ENCODE measurements around the gene KCNS3.
A peak's percentile ranks its signal among the peaks of the same experiment; 100 is the strongest.

The KCNS3 gene

GRCh38 chr2:17845806-17846205, 32.7 kb upstream of the KCNS3 start:
- no peak for DNase-seq (ENCODE audit: low spot score)
- TF ChIP-seq CTCF (IDR thresholded peaks at IDR 0.05; ENCODE audit: extremely low read depth, insufficient read depth, missing control alignments): no peak
- in situ Hi-C loops (cut with MboI; ENCODE audit: low pct_unique_long_range_greater_than_20kb, low sequenced_read_pairs, unreplicated experiment): no loop called here

GRCh38 chr2:17846676-17847075, 31.8 kb upstream of the KCNS3 start:
- no peak for TF ChIP-seq CTCF (IDR thresholded peaks at IDR 0.05; ENCODE audit: extremely low read depth, insufficient read depth, missing control alignments)
- in situ Hi-C loops (cut with MboI; ENCODE audit: low pct_unique_long_range_greater_than_20kb, low sequenced_read_pairs, unreplicated experiment): no loop called here

GRCh38 chr2:17847236-17847635, 31.2 kb upstream of the KCNS3 start:
- no peak for DNase-seq (ENCODE audit: low spot score)
- in situ Hi-C loops (cut with MboI; ENCODE audit: low pct_unique_long_range_greater_than_20kb, low sequenced_read_pairs, unreplicated experiment): no loop called here
- no peak for TF ChIP-seq CTCF (IDR thresholded peaks at IDR 0.05; ENCODE audit: extremely low read depth, insufficient read depth, missing control alignments)

More at GRCh38 chr2:17846676-17847075, 31.8 kb upstream of the KCNS3 start:
- DNase-seq (ENCODE audit: low spot score): no peak

DNA sequence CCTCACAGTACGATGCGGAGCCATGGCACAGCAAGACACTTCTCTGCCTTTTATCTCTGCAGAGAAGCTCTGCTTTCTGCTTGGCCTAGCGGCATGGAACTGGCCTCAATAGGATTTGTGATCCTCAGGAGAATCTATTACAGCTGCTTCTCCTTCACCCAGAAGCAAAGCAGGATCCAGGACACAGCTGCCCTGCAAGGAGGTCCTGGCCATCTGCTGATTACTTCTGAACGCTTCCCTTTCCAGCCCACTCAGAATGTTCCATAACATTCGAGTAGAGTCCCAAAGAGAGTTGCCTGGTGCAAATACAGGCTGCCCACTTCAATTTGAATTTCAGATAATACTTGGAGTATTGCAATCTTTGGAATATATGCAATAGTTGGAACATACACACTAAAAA, 29.2 kb upstream of the KCNS3 start:
- in situ Hi-C loops (cut with MboI; ENCODE audit: low pct_unique_long_range_greater_than_20kb, low sequenced_read_pairs, unreplicated experiment): no loop called here
- DNase-seq (ENCODE audit: low spot score): no peak
- no peak for TF ChIP-seq CTCF (IDR thresholded peaks at IDR 0.05; ENCODE audit: extremely low read depth, insufficient read depth, missing control alignments)

DNA sequence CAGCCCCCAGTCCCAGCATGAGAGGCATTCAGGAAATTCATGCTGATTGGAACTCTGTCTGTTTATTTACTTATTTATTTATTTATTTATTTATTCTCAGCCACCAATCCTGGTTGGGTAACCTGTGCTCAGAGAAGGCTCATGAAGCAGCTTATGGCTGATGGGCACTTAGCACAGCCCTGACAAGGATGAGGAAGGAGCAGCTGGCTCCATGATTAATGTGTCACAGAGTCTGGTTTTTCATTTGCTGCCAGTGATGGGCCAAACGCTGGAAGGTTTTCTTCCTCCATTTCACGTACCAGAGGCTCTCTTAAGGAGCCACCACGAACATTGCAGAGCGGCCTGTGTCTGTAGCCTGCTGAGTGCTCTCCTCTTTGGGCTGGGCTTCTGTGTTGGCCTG, 28.3 kb upstream of the KCNS3 start:
- in situ Hi-C loops (cut with MboI; ENCODE audit: low pct_unique_long_range_greater_than_20kb, low sequenced_read_pairs, unreplicated experiment): loop anchor here (25.0 kb wide), 1 partner anchor 312 kb away; no protein-coding TSS in a partner anchor
- no peak for TF ChIP-seq CTCF (IDR thresholded peaks at IDR 0.05; ENCODE audit: extremely low read depth, insufficient read depth, missing control alignments)
- no peak for DNase-seq (ENCODE audit: low spot score)

DNA sequence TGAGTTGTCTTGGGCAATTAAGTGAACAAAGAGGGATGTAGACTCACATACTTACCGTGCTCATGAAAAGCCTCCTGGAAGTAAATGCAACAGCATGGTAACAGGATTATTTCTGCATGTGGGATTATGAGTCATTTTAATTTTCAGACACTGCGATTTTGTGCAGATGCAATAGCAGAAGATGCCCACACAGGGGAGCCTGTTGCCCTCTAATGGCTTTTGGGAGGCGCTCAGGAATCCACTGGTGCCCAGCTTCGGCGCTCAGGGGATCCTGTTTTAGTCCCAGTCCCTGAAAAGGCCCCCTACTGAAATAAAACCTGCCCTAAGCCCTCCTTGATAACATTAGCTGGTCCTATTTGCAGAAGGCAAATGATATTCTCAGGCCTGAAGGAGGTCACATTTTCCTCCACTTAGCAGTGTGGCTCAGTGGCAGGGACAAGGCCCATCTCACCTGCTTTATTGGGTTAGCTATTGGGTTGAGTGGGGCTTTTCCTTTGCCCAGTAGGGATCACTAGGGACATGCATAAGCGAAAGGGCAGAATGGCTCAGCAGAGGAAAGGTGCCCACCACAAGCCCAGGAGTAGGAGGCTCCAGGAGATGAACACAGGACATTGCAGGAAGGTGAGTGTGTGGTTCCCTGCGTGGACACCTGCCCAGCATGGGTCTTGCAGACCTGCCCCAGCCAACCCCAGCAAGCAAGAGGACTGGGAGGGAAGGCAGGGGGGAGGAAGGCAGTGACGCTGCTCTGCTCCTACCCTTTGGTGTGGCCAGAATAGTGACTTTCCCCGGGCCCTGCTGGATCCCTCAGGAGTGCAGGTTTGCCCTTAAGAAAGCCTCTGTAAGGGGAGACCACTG, 26.5 kb upstream of the KCNS3 start:
- TF ChIP-seq CTCF (IDR thresholded peaks at IDR 0.05; ENCODE audit: extremely low read depth, insufficient read depth, missing control alignments): peak; percentile 92
- DNase-seq (ENCODE audit: low spot score): peak; percentile 75
- in situ Hi-C loops (cut with MboI; ENCODE audit: low pct_unique_long_range_greater_than_20kb, low sequenced_read_pairs, unreplicated experiment): loop anchor here (25.0 kb wide), 1 partner anchor 310 kb away; no protein-coding TSS in a partner anchor
